ENCODE measurements around the gene ARPP21.

The ARPP21 gene

DNA sequence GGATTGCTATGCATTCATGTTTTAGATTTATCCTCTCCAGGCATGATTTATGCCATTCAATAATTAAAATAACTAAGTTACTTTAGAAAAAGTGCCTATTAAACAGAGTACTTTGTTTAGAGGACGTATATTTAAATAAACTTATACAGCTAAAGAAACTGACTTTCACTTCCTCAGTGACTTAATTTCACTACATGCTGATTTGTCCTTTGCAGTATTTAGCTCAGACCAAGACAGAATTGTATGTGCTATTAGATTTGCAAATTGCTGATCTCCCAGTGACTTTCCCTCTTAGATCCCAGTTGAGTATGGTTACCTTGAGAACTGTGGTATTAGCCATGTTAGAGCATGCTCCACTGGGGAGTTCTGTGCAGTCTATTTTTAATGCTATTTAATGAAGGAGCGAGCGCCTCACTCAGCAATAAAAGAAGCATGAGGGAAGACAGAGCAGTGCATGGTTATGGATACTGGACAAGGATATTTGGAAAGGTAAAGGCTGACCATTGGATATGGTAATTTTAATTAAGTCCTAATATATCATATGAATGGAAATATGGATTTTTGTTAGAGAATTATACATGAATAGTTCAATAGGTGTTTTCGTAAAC, 2.7 kb downstream of the ARPP21 start:
- no peak for DNase-seq (ENCODE audit: low spot score)

DNA sequence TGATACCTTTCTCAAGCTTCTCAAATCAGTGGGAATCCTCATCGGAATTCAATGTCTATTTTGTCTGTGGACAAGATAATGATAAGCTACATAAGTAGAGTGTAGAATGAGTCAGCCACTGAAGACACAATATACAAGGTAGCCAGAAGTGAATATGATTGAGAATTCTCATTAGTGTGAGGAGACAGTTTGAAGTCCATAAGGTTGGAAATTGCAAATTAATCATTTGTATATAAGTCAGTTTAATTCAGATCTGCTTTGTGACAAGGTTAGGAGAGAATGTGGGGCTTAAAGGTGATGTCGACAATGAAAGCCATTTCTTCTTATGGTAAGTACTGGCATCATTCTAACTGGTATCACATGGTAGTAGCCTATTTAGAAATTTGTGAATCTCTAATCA, 4.2 kb downstream of the ARPP21 start:
- DNase-seq (ENCODE audit: low spot score), result no peak

- DNase-seq (ENCODE audit: low spot score), result no peak
Measured at GRCh38 chr3:35644451-35644850, 5.1 kb downstream of the ARPP21 start.

DNA sequence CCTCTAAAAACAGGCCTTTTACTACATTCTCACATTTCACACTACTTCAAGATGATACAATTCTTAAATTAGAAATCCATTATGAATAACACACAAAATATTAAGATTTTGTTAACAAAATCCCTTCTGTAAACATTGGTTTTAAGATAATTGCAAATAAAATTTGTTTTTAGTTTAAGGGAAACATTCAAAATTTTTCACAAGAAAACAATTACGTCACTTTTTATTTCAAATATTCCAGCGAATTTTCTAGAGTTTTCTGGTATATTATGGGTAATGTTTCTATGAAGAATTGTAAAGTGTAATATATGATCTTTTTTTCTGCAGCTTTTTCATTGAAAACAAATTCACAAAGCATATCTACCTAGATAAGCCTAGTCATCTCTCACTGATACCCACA, 5.9 kb downstream of the ARPP21 start:
- DNase-seq (ENCODE audit: low spot score), result no peak

GRCh38 chr3:35646081-35646480, 6.8 kb downstream of the ARPP21 start:
- DNase-seq (ENCODE audit: low spot score), result no peak

DNA sequence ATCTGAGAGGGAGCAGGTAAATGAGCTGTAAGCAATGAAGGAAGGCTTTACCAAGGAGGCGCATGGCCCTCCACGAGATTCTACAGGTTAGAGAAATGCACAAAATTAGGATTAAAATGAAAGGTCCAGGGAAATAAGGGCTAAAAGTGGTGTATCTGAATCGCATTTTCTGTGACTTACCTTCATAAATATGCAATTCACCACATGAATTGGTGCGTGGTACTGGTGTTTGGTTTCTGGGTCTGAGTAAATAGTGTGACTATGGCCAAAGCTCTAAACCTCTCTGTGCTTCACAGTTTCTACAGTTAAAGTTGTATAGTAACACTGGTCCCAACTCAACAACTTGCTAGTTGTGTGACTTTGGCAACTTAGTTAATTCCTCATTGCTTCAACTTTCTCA, 8.1 kb downstream of the ARPP21 start:
- no peak for DNase-seq (ENCODE audit: low spot score)

GRCh38 chr3:35648347-35648746, 9.0 kb downstream of the ARPP21 start:
- DNase-seq (ENCODE audit: low spot score), result no peak

DNA sequence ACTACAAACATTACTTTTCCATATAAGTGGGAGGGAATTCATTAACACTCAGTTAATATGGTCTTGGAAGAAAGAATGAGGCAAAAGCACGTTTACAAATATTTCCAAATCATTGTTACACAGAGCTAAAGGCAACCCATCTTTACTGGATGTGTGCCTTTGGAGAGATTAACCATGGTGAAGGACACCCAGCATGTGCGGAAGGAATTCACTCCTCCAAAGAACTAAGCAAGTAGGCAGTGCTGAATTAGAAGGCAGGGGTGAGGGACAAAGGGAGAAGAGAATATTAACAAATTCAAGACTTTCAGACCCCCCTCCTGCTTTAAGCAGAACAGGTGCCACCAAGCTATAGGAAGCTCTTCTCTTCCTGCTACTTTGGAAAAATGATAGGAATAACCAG, 10.1 kb downstream of the ARPP21 start:
- no peak for DNase-seq (ENCODE audit: low spot score)

GRCh38 chr3:35651426-35651825, 12.1 kb downstream of the ARPP21 start:
- DNase-seq (ENCODE audit: low spot score), result no peak

- DNase-seq (ENCODE audit: low spot score), result no peak
Measured at GRCh38 chr3:35651851-35652250, 12.5 kb downstream of the ARPP21 start.

GRCh38 chr3:35653347-35653746, 14.0 kb downstream of the ARPP21 start:
- DNase-seq (ENCODE audit: low spot score), result no peak

DNA sequence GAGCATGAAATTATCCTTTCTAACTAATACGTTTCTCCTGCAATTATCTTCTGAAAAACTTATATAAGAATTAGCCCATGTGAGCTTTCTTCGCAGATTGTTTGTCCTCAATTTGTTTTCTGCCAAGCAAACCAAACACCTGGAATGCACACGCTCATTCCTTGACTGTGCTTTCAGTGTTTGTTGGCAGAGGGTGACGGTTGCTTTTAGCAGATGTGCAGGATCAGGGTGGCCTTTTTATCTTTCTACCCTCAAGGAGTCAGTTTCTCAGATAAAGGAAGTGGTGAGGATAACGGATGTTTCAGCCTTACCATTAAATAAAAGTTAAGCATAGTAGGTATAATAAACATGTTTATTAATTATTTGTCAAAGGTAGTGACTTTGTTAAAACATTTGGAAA, 15.2 kb downstream of the ARPP21 start:
- DNase-seq (ENCODE audit: low spot score), result no peak

GRCh38 chr3:35658686-35659085, 19.4 kb downstream of the ARPP21 start:
- no peak for DNase-seq (ENCODE audit: low spot score)

DNA sequence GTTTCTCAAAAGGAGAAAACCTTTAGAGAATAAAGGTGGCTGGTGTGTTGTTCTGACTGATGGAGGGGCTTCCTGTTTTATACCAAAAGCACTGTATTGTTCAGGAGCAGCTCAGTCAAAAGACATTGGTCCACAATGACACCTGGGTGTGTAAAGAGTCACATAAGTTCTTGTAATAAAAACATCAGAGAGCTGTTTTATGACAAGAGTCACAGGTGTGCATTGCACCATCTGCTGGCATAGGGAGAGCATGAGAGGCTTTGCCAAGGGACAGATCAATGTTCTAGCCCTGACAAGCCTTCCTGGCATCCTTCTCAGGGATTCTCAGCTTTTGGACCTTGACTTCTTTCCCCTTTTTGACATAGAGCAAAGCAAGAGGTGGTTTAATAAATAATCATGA, 20.4 kb downstream of the ARPP21 start:
- no peak for DNase-seq (ENCODE audit: low spot score)

- DNase-seq (ENCODE audit: low spot score), result no peak
Measured at GRCh38 chr3:35663471-35663870, 24.1 kb downstream of the ARPP21 start.

GRCh38 chr3:35664460-35664919, 25.2 kb downstream of the ARPP21 start:
- DNase-seq (ENCODE audit: low spot score), result peak; percentile 58

GRCh38 chr3:35665390-35666055, 26.2 kb downstream of the ARPP21 start:
- no peak for DNase-seq (ENCODE audit: low spot score)

- no peak for DNase-seq (ENCODE audit: low spot score)
Measured at GRCh38 chr3:35666888-35667287, 27.6 kb downstream of the ARPP21 start.

GRCh38 chr3:35670408-35670965, 31.2 kb downstream of the ARPP21 start:
- DNase-seq (ENCODE audit: low spot score), result no peak

GRCh38 chr3:35671483-35671882, 32.2 kb downstream of the ARPP21 start:
- no peak for DNase-seq (ENCODE audit: low spot score)

DNA sequence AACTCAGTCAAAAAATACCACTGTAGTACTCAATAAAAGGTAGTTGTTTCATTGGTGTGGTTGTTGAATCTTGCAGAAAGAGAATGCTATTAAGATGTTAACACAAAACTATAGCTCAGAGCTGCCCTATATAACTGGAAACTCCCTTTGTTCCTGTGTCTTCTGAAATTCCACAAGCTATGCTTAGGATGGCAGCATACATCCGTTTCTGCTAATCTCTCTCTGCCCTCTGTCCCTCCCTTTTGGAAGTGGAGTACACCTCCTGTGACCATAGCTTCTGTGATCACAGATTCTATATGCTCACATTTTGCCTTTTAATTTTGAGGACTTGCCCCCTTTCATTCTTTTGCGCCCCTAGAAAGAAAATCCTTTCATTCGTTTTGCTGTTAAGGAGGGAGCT, 33.7 kb downstream of the ARPP21 start:
- no peak for DNase-seq (ENCODE audit: low spot score)

GRCh38 chr3:35674451-35675109, 35.3 kb downstream of the ARPP21 start:
- no peak for DNase-seq (ENCODE audit: low spot score)

DNA sequence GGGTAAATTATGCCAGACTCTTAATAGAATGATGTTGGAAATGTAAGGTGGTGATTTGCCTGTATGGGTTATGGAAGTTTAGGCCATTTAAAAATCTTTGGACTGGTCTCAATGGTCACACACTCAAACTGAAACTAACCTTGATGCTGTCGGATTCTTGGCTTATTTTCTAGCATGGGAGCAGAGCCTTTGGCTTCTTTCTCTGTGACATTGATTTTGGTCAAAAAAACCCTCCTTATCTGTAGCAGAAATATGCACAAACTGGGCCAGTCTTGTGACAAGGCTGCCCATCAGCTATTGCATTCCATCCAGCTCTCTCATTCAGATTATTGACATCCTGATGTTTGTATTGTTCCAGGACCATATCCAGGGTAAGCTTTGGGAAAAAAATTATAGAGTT, 35.9 kb downstream of the ARPP21 start:
- DNase-seq (ENCODE audit: low spot score), result no peak
